Measurements from ENCODE around the gene TRIM2.

GRCh38 chr4:153169776-153170175, 34.5 kb upstream of the TRIM2 start:
- TF ChIP-seq CTCF (IDR thresholded peaks at IDR 0.05; ENCODE audit: poor library complexity) (no peak), EZH2 (IDR thresholded peaks at IDR 0.05; ENCODE audit: borderline replicate concordance) (no peak)
